ENCODE data around the gene ZC3HAV1.

ZC3HAV1 gene

DNA sequence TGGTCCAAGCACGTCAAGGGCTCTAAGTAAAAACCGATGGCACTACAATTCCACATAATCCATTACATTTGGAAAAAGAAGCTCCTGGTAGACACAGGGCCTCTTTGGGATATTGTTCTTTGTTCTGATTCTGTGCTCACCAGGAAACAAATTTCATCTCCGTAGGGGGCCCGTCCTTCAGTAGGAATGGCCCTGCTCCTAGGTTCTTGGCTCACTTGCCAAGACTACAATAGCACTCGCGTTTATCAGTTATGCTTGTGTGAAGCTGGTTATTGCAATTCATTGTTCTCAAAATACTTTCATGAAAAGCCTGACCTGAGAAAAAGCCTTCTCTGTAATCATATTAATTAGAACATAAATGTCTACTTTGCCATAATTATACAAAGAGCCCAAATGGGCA is 63.4 kb downstream of the ZC3HAV1 start:
- TF ChIP-seq EZH2 (IDR thresholded peaks at IDR 0.05) (no peak), POLR2AphosphoS5 (IDR thresholded peaks at IDR 0.05; ENCODE audit: borderline replicate concordance, low read depth, low read length) (no peak), FOXP2 (optimal IDR thresholded peaks at IDR 0.05; ENCODE audit: control extremely low read depth, extremely low read length, insufficient read depth) (no peak)
- Histone ChIP-seq H3K9ac (ENCODE audit: insufficient read length) (no peak overlapping the region), H3K4me3 (no peak overlapping the region), H3K27ac (no peak overlapping the region), H3K36me3 (ENCODE audit: insufficient read depth, low read length) (no peaks in the 10 kb centered on the region), H3K9me3 (ENCODE audit: low read depth, low read length) (no peaks in the 10 kb centered on the region)
- no peak for DNase-seq (ENCODE audit: low read depth, low spot score)

DNA sequence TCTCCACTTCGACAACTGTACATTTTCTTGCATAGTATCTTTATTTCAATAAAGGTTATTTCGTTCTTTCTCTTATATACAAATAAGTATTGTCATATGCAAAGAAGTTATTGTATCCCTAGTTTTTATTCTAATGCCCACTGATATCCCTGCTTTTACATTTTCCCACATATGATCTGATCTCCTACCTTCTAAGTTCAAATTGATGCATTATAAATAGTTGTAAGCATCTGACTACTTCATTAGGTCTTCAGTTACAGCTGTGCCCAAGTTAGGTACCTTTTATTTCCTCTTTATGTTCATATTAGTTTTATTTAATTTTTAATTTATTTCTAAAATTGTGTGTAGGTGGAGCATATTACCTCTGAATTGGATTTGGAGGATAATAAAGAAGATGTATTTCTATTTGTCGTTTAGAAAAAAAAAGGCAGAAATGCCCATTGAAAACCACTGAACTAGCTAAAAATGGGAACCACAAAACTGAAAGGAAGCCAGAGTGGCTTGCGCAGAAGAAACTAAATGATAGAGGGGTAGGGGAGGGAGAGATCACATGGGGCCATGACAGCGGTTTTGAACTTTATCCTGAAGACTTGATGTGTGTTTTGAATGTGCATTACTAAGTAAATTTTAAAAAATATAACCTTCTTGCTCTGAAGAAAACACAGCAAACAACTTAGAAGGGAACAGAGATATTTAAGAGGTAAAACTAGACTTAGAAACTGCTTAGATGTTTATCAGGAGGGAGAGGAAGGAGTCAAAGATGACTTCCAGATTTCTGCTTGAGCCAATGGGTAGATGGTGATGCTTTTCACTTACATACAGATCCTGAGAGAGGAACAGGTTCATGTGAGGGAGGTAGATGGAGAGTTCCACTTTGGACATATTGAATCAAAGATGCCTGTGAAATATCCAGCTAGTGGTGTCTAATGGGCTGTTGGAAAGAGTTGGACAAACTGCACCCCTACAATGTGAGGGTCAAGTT is 64.4 kb downstream of the ZC3HAV1 start:
- H3K4me3 ChIP-seq = no peak overlapping the region
- H3K9me3 ChIP-seq (ENCODE audit: low read depth, low read length) = no peaks in the 10 kb centered on the region
- no peak overlapping the region for H3K9ac ChIP-seq (ENCODE audit: insufficient read length)
- no peaks in the 10 kb centered on the region for H3K36me3 ChIP-seq (ENCODE audit: insufficient read depth, low read length)
- no peak for DNase-seq (ENCODE audit: low read depth, low spot score)
- TF ChIP-seq EZH2 (IDR thresholded peaks at IDR 0.05) (no peak), POLR2AphosphoS5 (IDR thresholded peaks at IDR 0.05; ENCODE audit: borderline replicate concordance, low read depth, low read length) (no peak), FOXP2 (optimal IDR thresholded peaks at IDR 0.05; ENCODE audit: control extremely low read depth, extremely low read length, insufficient read depth) (no peak)
- no peak overlapping the region for H3K27ac ChIP-seq

DNA sequence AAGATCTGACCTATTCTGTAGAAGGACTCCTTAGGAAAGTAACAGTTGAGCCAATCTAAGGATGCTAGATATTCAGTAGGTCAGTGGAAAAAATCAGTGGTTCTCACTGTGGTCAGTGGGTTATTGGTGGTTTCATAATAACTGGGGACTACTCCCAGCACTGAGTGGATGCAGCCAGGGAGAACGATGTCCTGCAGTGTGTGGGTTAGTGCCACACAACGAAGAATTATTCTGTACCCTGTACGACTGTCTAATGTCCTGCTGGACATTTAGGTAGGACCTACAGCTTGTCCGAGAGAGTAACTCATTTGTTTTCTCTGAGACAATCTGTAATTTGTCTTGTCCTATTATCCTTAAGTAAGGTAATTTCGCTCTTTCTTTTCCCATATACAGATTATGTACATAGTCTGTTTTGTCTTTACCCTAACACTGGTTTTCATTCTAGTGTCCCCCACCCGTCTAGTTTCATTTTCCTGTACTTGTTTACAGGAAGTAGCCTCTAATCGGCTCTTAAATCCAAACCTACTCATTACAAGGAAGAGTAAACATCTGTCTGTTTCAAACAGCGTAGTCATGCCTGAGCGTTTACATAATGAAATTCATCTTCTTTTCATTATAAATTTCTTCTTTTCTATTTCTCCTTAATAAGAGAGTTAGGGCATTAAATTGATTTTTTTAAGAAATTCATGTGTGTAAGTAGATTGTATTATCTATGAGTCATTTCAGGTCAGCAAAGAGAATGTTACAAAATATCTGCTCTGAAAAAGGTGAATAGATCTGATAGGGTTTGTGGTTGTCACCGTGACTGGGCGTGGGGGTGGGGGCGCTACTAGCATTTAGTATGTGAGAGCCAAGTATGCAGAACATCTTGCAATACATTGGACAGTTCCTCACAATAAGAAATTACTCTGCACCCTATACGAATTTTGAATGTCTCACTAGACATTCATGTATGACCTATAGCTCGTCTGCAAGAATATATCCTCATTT is 65.4 kb downstream of the ZC3HAV1 start:
- no peak for DNase-seq (ENCODE audit: low read depth, low spot score)
- TF ChIP-seq EZH2 (IDR thresholded peaks at IDR 0.05) (no peak), FOXP2 (optimal IDR thresholded peaks at IDR 0.05; ENCODE audit: control extremely low read depth, extremely low read length, insufficient read depth) (no peak), POLR2AphosphoS5 (IDR thresholded peaks at IDR 0.05; ENCODE audit: borderline replicate concordance, low read depth, low read length) (no peak)
- H3K36me3 ChIP-seq (ENCODE audit: insufficient read depth, low read length) = no peaks in the 10 kb centered on the region

DNA sequence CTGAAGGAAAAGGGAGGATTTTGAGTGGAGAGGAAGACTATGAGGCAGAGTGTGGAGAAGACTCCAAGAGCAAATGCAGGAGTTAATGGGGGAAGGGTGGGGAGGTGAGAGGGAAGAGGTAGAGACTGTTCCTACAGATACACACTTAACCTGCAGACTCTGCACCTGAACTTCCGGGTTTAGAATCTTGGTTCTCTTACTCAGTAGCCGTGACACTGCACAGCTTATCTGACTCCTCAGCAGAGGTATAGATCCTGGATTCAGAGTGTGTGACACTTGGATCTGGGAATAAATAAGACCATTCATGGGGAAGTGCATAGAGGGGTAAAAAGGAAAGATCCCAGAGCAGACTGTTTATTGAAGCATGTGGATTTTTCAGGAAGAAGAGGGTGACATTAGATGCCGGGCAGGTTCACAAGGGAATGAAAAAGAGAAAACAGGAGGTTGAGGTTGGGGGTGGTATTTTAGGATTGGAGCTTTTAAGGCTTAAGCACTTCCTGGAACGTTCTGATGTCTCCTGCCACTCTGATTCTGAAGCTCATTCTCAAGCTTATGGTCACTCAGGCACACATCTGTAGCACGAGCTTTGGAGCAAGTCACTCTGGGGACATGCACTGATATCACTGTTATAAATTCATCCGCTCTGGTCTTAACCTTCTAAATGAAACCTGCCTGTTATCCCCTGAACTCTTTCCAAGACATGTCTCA is 68.0 kb downstream of the ZC3HAV1 start:
- Histone ChIP-seq H3K36me3 (ENCODE audit: insufficient read depth, low read length) (no peaks in the 10 kb centered on the region), H3K27ac (no peak overlapping the region), H3K9ac (ENCODE audit: insufficient read length) (no peak overlapping the region), H3K9me3 (ENCODE audit: low read depth, low read length) (no peaks in the 10 kb centered on the region), H3K4me3 (no peak overlapping the region)
- TF ChIP-seq POLR2AphosphoS5 (IDR thresholded peaks at IDR 0.05; ENCODE audit: borderline replicate concordance, low read depth, low read length) (no peak), FOXP2 (optimal IDR thresholded peaks at IDR 0.05; ENCODE audit: control extremely low read depth, extremely low read length, insufficient read depth) (no peak), EZH2 (IDR thresholded peaks at IDR 0.05) (no peak)
- DNase-seq (ENCODE audit: low read depth, low spot score) = no peak

More for the DNA sequence above, 65.4 kb downstream of the ZC3HAV1 start:
- Histone ChIP-seq H3K9me3 (ENCODE audit: low read depth, low read length) (no peaks in the 10 kb centered on the region), H3K9ac (ENCODE audit: insufficient read length) (no peak overlapping the region), H3K27ac (no peak overlapping the region), H3K4me3 (no peak overlapping the region)

DNA sequence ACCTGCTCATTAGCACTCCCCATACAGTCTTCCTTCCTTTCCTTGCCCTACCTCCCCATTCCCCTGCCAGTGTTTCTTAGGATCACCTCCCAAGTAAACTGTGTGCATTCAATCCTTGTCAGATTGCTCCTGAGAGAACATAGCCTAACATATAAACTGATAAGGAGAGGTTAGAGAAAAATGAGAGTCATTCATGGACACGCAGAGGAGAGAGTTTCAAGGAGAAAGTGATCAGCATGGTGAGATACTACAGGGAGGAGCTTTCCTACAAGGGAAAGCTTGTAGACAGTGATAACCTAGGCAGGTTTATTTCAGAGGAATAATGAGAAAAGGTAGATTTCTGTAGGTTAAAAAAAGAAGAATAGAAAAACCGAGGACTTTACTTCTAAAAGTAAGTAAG is 70.8 kb downstream of the ZC3HAV1 start:
- TF ChIP-seq EZH2 (IDR thresholded peaks at IDR 0.05) (no peak), FOXP2 (optimal IDR thresholded peaks at IDR 0.05; ENCODE audit: control extremely low read depth, extremely low read length, insufficient read depth) (no peak), POLR2AphosphoS5 (IDR thresholded peaks at IDR 0.05; ENCODE audit: borderline replicate concordance, low read depth, low read length) (no peak)
- no peak for DNase-seq (ENCODE audit: low read depth, low spot score)
- Histone ChIP-seq H3K4me3 (no peak overlapping the region), H3K36me3 (ENCODE audit: insufficient read depth, low read length) (peaks cover 10% of the 10 kb centered on the region), H3K27ac (no peak overlapping the region), H3K9me3 (ENCODE audit: low read depth, low read length) (no peaks in the 10 kb centered on the region), H3K9ac (ENCODE audit: insufficient read length) (no peak overlapping the region)

DNA sequence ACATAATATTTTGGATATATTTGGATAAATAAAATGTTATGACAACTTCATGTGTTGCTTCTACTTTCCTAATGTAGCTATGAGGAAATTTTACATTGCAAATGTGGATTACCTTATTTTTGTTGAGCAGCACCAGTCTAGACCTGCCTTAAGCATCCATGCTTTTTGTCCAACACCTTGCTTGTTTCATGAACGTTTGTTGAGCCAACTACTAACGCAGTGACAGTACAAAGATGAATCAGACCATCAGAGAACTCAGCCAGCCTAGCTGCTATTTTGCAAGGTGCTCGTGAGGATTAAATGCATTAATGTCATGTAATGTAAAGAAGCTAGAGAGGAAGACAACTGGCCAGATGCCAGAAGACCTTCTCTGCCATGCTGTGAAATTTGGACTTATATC is 72.6 kb downstream of the ZC3HAV1 start:
- H3K4me3 ChIP-seq = no peak overlapping the region
- H3K9me3 ChIP-seq (ENCODE audit: low read depth, low read length) = no peaks in the 10 kb centered on the region
- peaks cover 25% of the 10 kb centered on the region for H3K36me3 ChIP-seq (ENCODE audit: insufficient read depth, low read length)

DNA sequence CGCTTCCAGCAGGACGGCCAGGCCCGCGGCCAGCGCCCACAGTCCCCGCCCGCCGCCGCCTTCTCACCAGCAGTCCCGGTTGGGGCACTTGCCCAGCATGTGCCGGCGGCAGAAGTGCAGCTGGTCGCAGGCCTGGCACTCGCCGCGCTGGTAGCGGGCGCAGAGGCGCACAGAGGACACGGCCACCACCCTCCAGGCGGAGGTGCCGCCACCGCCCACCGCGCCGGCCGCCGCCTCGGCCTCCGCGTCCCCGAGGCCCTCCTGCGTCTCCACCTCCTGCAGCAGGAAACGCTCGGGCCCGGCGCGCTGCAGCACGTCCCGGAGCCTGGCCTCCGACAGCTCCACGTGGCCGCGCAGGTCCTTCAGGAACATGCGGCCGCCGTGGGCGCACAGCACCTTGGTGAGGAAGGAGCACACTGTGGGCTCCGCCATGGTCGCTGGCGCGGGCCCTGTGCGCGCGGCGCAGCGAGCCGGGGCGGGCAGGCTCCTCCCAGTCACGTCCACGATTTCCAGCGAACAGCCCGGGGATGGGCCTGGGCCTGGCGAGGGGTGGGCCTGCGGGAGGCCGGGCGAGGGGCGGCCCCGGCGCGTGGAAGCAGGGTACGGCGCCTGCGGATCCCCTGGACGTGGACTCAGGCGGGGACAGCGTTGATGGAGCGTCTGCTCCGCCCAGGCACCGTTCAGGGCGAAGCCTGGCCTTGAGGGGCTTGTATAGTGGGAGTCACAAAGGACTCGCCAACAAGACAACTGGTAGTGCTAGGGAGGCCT is 73.8 kb downstream of the ZC3HAV1 start, which contains the start of gene ZC3HAV1L:
Gene ZC3HAV1L, minus strand, starts transcription at position 457 of the 768 bp plus-strand sequence. Its CDS starts 25 bp downstream, at position 432.
- H3K4me3 ChIP-seq = peak within 1 kb of the TSS; percentile 95
- DNase-seq (ENCODE audit: low read depth, low spot score) = no peak
- H3K27ac ChIP-seq = 0 out of 2 replicates have a peak within 1 kb of the TSS, but pooled peaks have one; percentile 19
- H3K9me3 ChIP-seq (ENCODE audit: low read depth, low read length) = no peaks in the 10 kb centered on the region
- no peak for TF ChIP-seq EZH2 (IDR thresholded peaks at IDR 0.05)
- TF ChIP-seq POLR2AphosphoS5 (IDR thresholded peaks at IDR 0.05; ENCODE audit: borderline replicate concordance, low read depth, low read length) = peak; percentile 91
- no peak for TF ChIP-seq FOXP2 (optimal IDR thresholded peaks at IDR 0.05; ENCODE audit: control extremely low read depth, extremely low read length, insufficient read depth)
- peaks cover 36% of the 10 kb centered on the region for H3K36me3 ChIP-seq (ENCODE audit: insufficient read depth, low read length)
- peak within 1 kb of the TSS; percentile 91 for H3K9ac ChIP-seq (ENCODE audit: insufficient read length)

More for the DNA sequence above, 72.6 kb downstream of the ZC3HAV1 start:
- Histone ChIP-seq H3K9ac (ENCODE audit: insufficient read length) (no peak overlapping the region), H3K27ac (no peak overlapping the region)
- DNase-seq (ENCODE audit: low read depth, low spot score) = no peak
- TF ChIP-seq EZH2 (IDR thresholded peaks at IDR 0.05) = no peak
- TF ChIP-seq POLR2AphosphoS5 (IDR thresholded peaks at IDR 0.05; ENCODE audit: borderline replicate concordance, low read depth, low read length) = no peak
- no peak for TF ChIP-seq FOXP2 (optimal IDR thresholded peaks at IDR 0.05; ENCODE audit: control extremely low read depth, extremely low read length, insufficient read depth)
